Neural cell (in vitro differentiated cells): ENCODE data around the gene RBMY1D. TPM values are rescaled to one million over a fixed set of nuclear protein-coding genes. Genes with fewer than 3 reads are reported as not detected.

Source experiments
- H2AFZ ChIP-seq: fragments of 200-600, 300-800 bp; sonication (generic), shearing (Covaris generic); 2 replicates; pipeline ENCODE4 v1.6.0; 2014; ENCODE audit warnings: low read depth, mild to moderate bottlenecking, antibody characterized with exemption, low read length, moderate library complexity
- H3F3A ChIP-seq: fragments of 200-600 bp; shearing (Covaris generic); 2 replicates; pipeline ENCODE4 v1.6.1; 2016; ENCODE audit warnings: mild to moderate bottlenecking, moderate library complexity, mixed read lengths, antibody characterized with exemption, low read length; ENCODE audit not compliant: insufficient read depth, poor library complexity, severe bottlenecking
- H3K27ac ChIP-seq: fragments of 200-600, 300-800 bp; sonication (generic), shearing (Covaris generic); 2 replicates; pipeline ENCODE4 v1.5.1; 2014; ENCODE audit warnings: mild to moderate bottlenecking, low read length, moderate library complexity
- H3K27me3 ChIP-seq: fragments of 300-800, 200-600 bp; sonication (generic), shearing (Covaris generic); 2 replicates; pipeline ENCODE4 v1.6.0; 2014; ENCODE audit warnings: mild to moderate bottlenecking, low read depth, low read length, moderate library complexity; ENCODE audit not compliant: insufficient read depth
- H3K36me3 ChIP-seq: fragments of 300-800, 200-600 bp; sonication (generic), shearing (Covaris generic); 2 replicates; pipeline ENCODE4 v1.5.1; 2014; ENCODE audit warnings: mild to moderate bottlenecking, antibody characterized with exemption, low read length, moderate library complexity; ENCODE audit not compliant: insufficient read depth
- H3K4me2 ChIP-seq: fragments of 300-800, 200-600 bp; sonication (generic), shearing (Covaris generic); 2 replicates; pipeline ENCODE4 v1.6.0; 2014; ENCODE audit warnings: mild to moderate bottlenecking, low read length
- H3K4me3 ChIP-seq: fragments of 300-800, 200-600 bp; sonication (generic), shearing (Covaris generic); 2 replicates; pipeline ENCODE4 v1.5.1; 2014; ENCODE audit warnings: mild to moderate bottlenecking, low read length, moderate library complexity
- H3K79me2 ChIP-seq: fragments of 200-600 bp; shearing (Covaris generic); replicated peaks from 2 replicates; pipeline ENCODE4 v1.6.0; 2014; ENCODE audit warnings: mild to moderate bottlenecking, low read length, moderate library complexity; ENCODE audit not compliant: insufficient read depth
- H3K9ac ChIP-seq: fragments of 300-800, 200-600 bp; sonication (generic), shearing (Covaris generic); 2 replicates; pipeline ENCODE4 v1.6.1; 2016; ENCODE audit warnings: mild to moderate bottlenecking, low read length, mixed read lengths
- H3K9me2 ChIP-seq: fragments of 200-600 bp; shearing (Covaris generic); 2 replicates; pipeline ENCODE4 v1.6.1; 2016; ENCODE audit warnings: mild to moderate bottlenecking, low read length, mixed read lengths; ENCODE audit not compliant: insufficient read depth
- H3K9me3 ChIP-seq: fragments of 200-600, 300-800 bp; sonication (generic), shearing (Covaris generic); 2 replicates; pipeline ENCODE4 v1.6.1; 2016; ENCODE audit warnings: mild to moderate bottlenecking, mixed run types, low read length, moderate library complexity, mixed read lengths
- H4K20me1 ChIP-seq: fragments of 200-600 bp; shearing (Covaris generic); 2 replicates; pipeline ENCODE4 v1.6.1; 2016; ENCODE audit warnings: mild to moderate bottlenecking, mixed run types; ENCODE audit not compliant: insufficient read depth
- EP300 ChIP-seq: fragments of 450-650 bp; conservative IDR thresholded peaks from 2 replicates; pipeline ENCODE4 v1.6.1; 2014; ENCODE audit warnings: antibody characterized with exemption, mild to moderate bottlenecking, moderate library complexity; ENCODE audit not compliant: poor library complexity, severe bottlenecking
- EZH2 ChIP-seq: fragments of 200-600, 300-800 bp; shearing (Covaris generic), sonication (generic); IDR thresholded peaks from 2 replicates; pipeline ENCODE4 v1.6.1; 2014; ENCODE audit warnings: antibody characterized with exemption, low read length, borderline replicate concordance, mild to moderate bottlenecking; ENCODE audit not compliant: insufficient read depth, poor library complexity, severe bottlenecking
- MXI1 ChIP-seq: fragments of 450-650 bp; conservative IDR thresholded peaks from 2 replicates; pipeline ENCODE4 v1.6.1; 2014; ENCODE audit warnings: antibody characterized with exemption, mild to moderate bottlenecking; ENCODE audit not compliant: poor library complexity, severe bottlenecking
- POLR2AphosphoS5 ChIP-seq: IDR thresholded peaks from 2 replicates; pipeline ENCODE4 v1.6.1; 2012
- RAD21 ChIP-seq: fragments of 450-650 bp; conservative IDR thresholded peaks from 2 replicates; pipeline ENCODE4 v1.6.1; 2014; ENCODE audit warnings: antibody characterized with exemption, mild to moderate bottlenecking, moderate library complexity
- SMC3 ChIP-seq: fragments of 450-650 bp; conservative IDR thresholded peaks from 2 replicates; pipeline ENCODE4 v1.6.1; 2014; ENCODE audit warnings: antibody characterized with exemption, mild to moderate bottlenecking, moderate library complexity; ENCODE audit not compliant: poor library complexity
- TAF1 ChIP-seq: IDR thresholded peaks from 2 replicates; pipeline ENCODE4 v1.6.1; 2012; ENCODE audit warnings: low read depth
- polyA plus RNA-seq: library from polyadenylated mRNA; depleted of rRNA; stranded (reverse); fragments of >200 nt; gene quantifications from 2 replicates; pipeline ENCODE4 v1.2.3, GENCODE V29; 2014
- TF ChIP-seq, protein P1 (sequence below): IDR thresholded peaks from 2 replicates; pipeline ENCODE4 v1.6.1; 2012; ENCODE audit warnings: borderline replicate concordance
- TF ChIP-seq, protein P2 (sequence below): fragments of 450-650 bp; IDR thresholded peaks from 2 replicates; pipeline ENCODE4 v1.5.1; 2014; ENCODE audit warnings: antibody characterized with exemption, mild to moderate bottlenecking, moderate library complexity; ENCODE audit not compliant: poor library complexity, severe bottlenecking

Gene RBMY1D
- polyA plus RNA-seq, 1 donor from 2014 or later = not detected

GRCh38 chrY:21842090-21842489 is 52.2 kb downstream of the RBMY1D start:
- Histone ChIP-seq H3K9me3 (no peaks in the 10 kb centered on the region), H3K4me2 (no peak overlapping the region), H3K79me2 (no peaks in the 10 kb centered on the region), H3K27ac (no peak overlapping the region), H3K9ac (no peak overlapping the region), H2AFZ (no peak overlapping the region), H3K36me3 (no peaks in the 10 kb centered on the region), H3K27me3 (no peaks in the 10 kb centered on the region), H3K4me3 (no peak overlapping the region), H4K20me1 (no peaks in the 10 kb centered on the region), H3F3A (no peaks in the 10 kb centered on the region), H3K9me2 (no peaks in the 10 kb centered on the region)
- TF ChIP-seq EP300 (no peak), RAD21 (no peak), SMC3 (no peak), POLR2AphosphoS5 (no peak), EZH2 (no peak), TAF1 (no peak), MXI1 (no peak)
- TF ChIP-seq, protein P1, sequence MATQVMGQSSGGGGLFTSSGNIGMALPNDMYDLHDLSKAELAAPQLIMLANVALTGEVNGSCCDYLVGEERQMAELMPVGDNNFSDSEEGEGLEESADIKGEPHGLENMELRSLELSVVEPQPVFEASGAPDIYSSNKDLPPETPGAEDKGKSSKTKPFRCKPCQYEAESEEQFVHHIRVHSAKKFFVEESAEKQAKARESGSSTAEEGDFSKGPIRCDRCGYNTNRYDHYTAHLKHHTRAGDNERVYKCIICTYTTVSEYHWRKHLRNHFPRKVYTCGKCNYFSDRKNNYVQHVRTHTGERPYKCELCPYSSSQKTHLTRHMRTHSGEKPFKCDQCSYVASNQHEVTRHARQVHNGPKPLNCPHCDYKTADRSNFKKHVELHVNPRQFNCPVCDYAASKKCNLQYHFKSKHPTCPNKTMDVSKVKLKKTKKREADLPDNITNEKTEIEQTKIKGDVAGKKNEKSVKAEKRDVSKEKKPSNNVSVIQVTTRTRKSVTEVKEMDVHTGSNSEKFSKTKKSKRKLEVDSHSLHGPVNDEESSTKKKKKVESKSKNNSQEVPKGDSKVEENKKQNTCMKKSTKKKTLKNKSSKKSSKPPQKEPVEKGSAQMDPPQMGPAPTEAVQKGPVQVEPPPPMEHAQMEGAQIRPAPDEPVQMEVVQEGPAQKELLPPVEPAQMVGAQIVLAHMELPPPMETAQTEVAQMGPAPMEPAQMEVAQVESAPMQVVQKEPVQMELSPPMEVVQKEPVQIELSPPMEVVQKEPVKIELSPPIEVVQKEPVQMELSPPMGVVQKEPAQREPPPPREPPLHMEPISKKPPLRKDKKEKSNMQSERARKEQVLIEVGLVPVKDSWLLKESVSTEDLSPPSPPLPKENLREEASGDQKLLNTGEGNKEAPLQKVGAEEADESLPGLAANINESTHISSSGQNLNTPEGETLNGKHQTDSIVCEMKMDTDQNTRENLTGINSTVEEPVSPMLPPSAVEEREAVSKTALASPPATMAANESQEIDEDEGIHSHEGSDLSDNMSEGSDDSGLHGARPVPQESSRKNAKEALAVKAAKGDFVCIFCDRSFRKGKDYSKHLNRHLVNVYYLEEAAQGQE = no peak
- TF ChIP-seq, protein P2, sequence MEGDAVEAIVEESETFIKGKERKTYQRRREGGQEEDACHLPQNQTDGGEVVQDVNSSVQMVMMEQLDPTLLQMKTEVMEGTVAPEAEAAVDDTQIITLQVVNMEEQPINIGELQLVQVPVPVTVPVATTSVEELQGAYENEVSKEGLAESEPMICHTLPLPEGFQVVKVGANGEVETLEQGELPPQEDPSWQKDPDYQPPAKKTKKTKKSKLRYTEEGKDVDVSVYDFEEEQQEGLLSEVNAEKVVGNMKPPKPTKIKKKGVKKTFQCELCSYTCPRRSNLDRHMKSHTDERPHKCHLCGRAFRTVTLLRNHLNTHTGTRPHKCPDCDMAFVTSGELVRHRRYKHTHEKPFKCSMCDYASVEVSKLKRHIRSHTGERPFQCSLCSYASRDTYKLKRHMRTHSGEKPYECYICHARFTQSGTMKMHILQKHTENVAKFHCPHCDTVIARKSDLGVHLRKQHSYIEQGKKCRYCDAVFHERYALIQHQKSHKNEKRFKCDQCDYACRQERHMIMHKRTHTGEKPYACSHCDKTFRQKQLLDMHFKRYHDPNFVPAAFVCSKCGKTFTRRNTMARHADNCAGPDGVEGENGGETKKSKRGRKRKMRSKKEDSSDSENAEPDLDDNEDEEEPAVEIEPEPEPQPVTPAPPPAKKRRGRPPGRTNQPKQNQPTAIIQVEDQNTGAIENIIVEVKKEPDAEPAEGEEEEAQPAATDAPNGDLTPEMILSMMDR = no peak

- Histone ChIP-seq H3K36me3 (no peaks in the 10 kb centered on the region), H3F3A (no peaks in the 10 kb centered on the region), H3K9me3 (no peaks in the 10 kb centered on the region), H3K9ac (no peak overlapping the region), H3K27ac (no peak overlapping the region), H3K4me3 (no peak overlapping the region), H3K4me2 (no peak overlapping the region), H3K9me2 (no peaks in the 10 kb centered on the region), H4K20me1 (no peaks in the 10 kb centered on the region), H2AFZ (no peak overlapping the region), H3K27me3 (no peaks in the 10 kb centered on the region), H3K79me2 (no peaks in the 10 kb centered on the region)
- TF ChIP-seq EP300 (no peak), MXI1 (no peak), RAD21 (no peak), TAF1 (no peak), EZH2 (no peak), SMC3 (no peak), POLR2AphosphoS5 (no peak)
- TF ChIP-seq, protein P2 = no peak
- TF ChIP-seq, protein P1 = no peak
Observed at GRCh38 chrY:21839489-21839888, 54.8 kb downstream of the RBMY1D start.
